OCI-LY7 (cell line): ENCODE results near the gene CDK12. TPM values are rescaled to one million over a fixed set of nuclear protein-coding genes. Genes with fewer than 3 reads are reported as not detected.

Experiments
- BruUV-seq: library from RNA; stranded (reverse); fragments of 400-500 nt; replicated peaks from 2 replicates; lab custom pipeline; 2021; lab: Mats Ljungman, UMichigan
- CTCF ChIA-PET: fragments of 300-600 bp; sonication (Branson Sonifier 250); formaldehyde crosslinking; loops from one replicate; lab custom pipeline; 2022; ENCODE audit warnings: antibody characterized with exemption; ENCODE audit not compliant: unreplicated experiment; lab: Charles Lee
- POLR2A ChIA-PET: fragments of 300-600 bp; sonication (Branson Sonifier 250); formaldehyde crosslinking; loops from one replicate; lab custom pipeline; 2022; ENCODE audit warnings: antibody characterized with exemption; lab: Charles Lee
- DNase-seq: peaks from one replicate; pipeline ENCODE4 v3.0.0-alpha.2; 2015; ENCODE audit warnings: low spot score
- H2AFZ ChIP-seq: fragments of 200-600 bp; sonication (generic), shearing (Covaris generic); 2 replicates; pipeline ENCODE4 v1.6.1; 2014; ENCODE audit warnings: mild to moderate bottlenecking, antibody characterized with exemption, low read length, moderate library complexity
- H3K27ac ChIP-seq: fragments of 200-600 bp; sonication (generic); 2 replicates; pipeline ENCODE4 v1.5.1; 2014; ENCODE audit warnings: mixed run types, low read depth, mild to moderate bottlenecking, moderate library complexity, low read length, inconsistent platforms; ENCODE audit not compliant: poor library complexity, severe bottlenecking
- H3K36me3 ChIP-seq: fragments of 200-600 bp; sonication (generic); 2 replicates; pipeline ENCODE4 v1.6.1; 2014; ENCODE audit warnings: mild to moderate bottlenecking, antibody characterized with exemption, low read length, moderate library complexity, mixed read lengths; ENCODE audit not compliant: insufficient read depth
- H3K4me1 ChIP-seq: fragments of 200-600 bp; sonication (generic); 2 replicates; pipeline ENCODE4 v1.5.1; 2014; ENCODE audit warnings: mild to moderate bottlenecking, low read length; ENCODE audit not compliant: insufficient read depth, poor library complexity, severe bottlenecking
- H3K4me2 ChIP-seq: fragments of 200-600 bp; sonication (generic); 2 replicates; pipeline ENCODE4 v1.6.1; 2014; ENCODE audit warnings: mild to moderate bottlenecking, low read length
- H3K4me3 ChIP-seq: fragments of 200-600 bp; sonication (generic); 2 replicates; pipeline ENCODE4 v1.5.1; 2014; ENCODE audit warnings: mild to moderate bottlenecking, low read depth, low read length; ENCODE audit not compliant: poor library complexity, severe bottlenecking
- H3K79me2 ChIP-seq: fragments of 200-600 bp; sonication (generic); 2 replicates; pipeline ENCODE4 v1.6.1; 2016; ENCODE audit warnings: low read depth, mild to moderate bottlenecking, low read length, moderate library complexity, mixed read lengths; ENCODE audit not compliant: insufficient read depth
- H3K9me2 ChIP-seq: fragments of 200-600 bp; sonication (generic); 2 replicates; pipeline ENCODE4 v1.6.1; 2016; ENCODE audit warnings: mild to moderate bottlenecking, low read length, mixed read lengths; ENCODE audit not compliant: insufficient read depth
- H3K9me3 ChIP-seq: fragments of 200-600 bp; sonication (generic); 2 replicates; pipeline ENCODE4 v1.6.1; 2014; ENCODE audit warnings: mild to moderate bottlenecking, mixed run types, low read length, mixed read lengths
- H4K20me1 ChIP-seq: fragments of 200-600 bp; sonication (generic); 2 replicates; pipeline ENCODE4 v1.6.1; 2014; ENCODE audit warnings: mild to moderate bottlenecking, antibody characterized with exemption, low read length, moderate library complexity, mixed read lengths; ENCODE audit not compliant: insufficient read depth
- EZH2phosphoT487 ChIP-seq: fragments of 200-600 bp; sonication (generic); IDR thresholded peaks from 2 replicates; pipeline ENCODE4 v1.6.1; 2018; ENCODE audit warnings: low read depth, borderline replicate concordance, mild to moderate bottlenecking, mixed run types, antibody characterized with exemption, low read length, moderate library complexity, mixed read lengths
- intact Hi-C: fragments of 100-400 bp; cut with micrococcal nuclease; formaldehyde crosslinking; loops from one replicate; pipeline ENCODE4 v1.10.0; 2022; ENCODE audit not compliant: unreplicated experiment
- total RNA-seq, 2 experiments: library from RNA; depleted of rRNA in 1 of 2; stranded (reverse); fragments of >200 nt in 1 of 2; shearing (Covaris generic) in 1 of 2; gene quantifications; 2 replicates each; pipeline ENCODE4 v1.2.3, GENCODE V29; 2014 to 2022
- TF ChIP-seq, protein P1 (sequence below): fragments of 200-600 bp; sonication (generic); conservative IDR thresholded peaks from 2 replicates; pipeline ENCODE4 v1.5.1; 2014; ENCODE audit warnings: mild to moderate bottlenecking, antibody characterized with exemption, low read length, moderate library complexity, mixed read lengths

CDK12 gene
- total RNA-seq, 2 experiments from 2014 or later, result 72.0 to 89.5 TPM

DNA sequence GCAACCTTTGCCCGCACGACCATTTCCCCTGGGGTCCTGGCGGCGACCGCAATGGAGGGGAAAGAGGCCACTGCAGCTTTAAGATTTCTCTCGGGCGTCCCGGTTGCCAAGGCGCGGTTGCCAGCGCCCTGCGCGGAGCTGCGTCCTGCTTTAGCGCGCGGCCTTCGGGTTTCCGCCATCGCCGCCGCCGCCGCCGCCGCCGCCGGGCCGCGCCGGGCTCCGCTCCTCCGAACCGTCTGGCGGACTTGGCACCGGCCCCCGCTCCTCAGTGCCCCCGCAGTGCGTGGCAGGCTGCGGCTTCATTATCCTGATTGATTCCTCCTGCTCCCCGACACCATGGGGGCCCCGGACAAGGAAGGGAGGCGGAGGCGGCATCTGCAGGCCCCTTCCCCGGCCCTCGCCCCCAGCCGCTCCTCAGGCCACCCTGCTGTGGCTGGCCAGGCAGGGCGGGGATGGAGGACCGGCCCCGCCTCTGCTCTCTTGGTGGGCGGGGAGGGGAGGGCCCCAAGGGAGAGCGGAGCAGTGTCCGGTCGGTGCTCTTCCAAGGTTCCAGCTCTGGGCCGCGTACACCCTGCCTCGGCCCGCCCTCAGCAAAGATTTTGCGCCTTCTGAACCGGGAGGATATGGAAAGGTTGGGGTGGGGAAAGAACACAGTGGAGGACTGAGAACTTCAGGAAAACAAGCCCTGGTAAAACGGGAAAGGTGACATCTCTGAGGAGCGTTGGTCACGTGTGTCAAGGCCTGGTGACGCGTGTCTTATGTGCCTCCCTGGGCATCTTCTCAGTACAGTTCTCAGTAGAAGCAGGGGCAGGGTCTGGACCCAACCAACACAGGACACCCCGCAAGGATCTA is 112.4 kb downstream of the CDK12 start:
- CTCF ChIA-PET, result no interaction called here
- POLR2A ChIA-PET, result interaction anchor here (0.6 kb wide), 2 partner anchors 21 to 45 kb away, joined by 4 to 5 read pairs; no protein-coding TSS in a partner anchor
- Histone ChIP-seq H3K4me2 (peak overlapping the region; percentile 11; the same call in 1 of the 2 replicates), H3K4me3 (no peak overlapping the region), H4K20me1 (no peaks in the 10 kb centered on the region), H3K9me2 (no peaks in the 10 kb centered on the region), H2AFZ (no peak overlapping the region), H3K4me1 (no peaks in the 10 kb centered on the region), H3K27ac (no peak overlapping the region), H3K79me2 (no peaks in the 10 kb centered on the region), H3K9me3 (no peaks in the 10 kb centered on the region), H3K36me3 (peaks cover 22% of the 10 kb centered on the region)
- DNase-seq, result no peak
- intact Hi-C loops, result no loop called here
- TF ChIP-seq, protein P1, sequence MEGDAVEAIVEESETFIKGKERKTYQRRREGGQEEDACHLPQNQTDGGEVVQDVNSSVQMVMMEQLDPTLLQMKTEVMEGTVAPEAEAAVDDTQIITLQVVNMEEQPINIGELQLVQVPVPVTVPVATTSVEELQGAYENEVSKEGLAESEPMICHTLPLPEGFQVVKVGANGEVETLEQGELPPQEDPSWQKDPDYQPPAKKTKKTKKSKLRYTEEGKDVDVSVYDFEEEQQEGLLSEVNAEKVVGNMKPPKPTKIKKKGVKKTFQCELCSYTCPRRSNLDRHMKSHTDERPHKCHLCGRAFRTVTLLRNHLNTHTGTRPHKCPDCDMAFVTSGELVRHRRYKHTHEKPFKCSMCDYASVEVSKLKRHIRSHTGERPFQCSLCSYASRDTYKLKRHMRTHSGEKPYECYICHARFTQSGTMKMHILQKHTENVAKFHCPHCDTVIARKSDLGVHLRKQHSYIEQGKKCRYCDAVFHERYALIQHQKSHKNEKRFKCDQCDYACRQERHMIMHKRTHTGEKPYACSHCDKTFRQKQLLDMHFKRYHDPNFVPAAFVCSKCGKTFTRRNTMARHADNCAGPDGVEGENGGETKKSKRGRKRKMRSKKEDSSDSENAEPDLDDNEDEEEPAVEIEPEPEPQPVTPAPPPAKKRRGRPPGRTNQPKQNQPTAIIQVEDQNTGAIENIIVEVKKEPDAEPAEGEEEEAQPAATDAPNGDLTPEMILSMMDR, result no peak
- TF ChIP-seq EZH2phosphoT487, result no peak
- BruUV-seq, result no TSS peak

DNA sequence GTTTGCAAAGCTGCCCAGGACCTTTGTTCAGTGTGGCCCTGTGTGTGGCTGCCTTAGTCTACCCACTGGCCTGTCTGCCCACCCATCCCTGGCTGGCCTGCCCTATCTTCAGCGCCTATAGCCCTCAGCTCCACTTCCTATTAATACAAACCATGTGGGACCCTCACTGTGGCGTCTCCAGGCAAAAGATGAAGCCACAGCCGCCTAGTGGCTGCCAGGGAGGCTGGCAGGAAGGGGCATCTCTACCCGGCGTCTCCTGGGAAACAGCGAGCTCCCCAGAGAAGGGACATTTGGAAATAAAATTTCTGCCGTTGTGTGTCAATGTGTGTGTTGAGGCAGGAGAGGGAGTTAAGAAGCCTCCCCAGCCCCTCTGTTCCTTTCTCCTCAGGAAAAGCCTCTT is 114.9 kb downstream of the CDK12 start:
- H3K9me3 ChIP-seq, result no peaks in the 10 kb centered on the region
- H3K9me2 ChIP-seq, result no peaks in the 10 kb centered on the region
- ChIA-PET POLR2A (no interaction called here), CTCF (no interaction called here)
- peaks cover 6% of the 10 kb centered on the region; the same call in 1 of the 2 replicates for H3K36me3 ChIP-seq
- intact Hi-C loops, result no loop called here
- TF ChIP-seq, protein P1, result peak; percentile 71
- TF ChIP-seq EZH2phosphoT487, result no peak
- no peak overlapping the region for H3K4me2 ChIP-seq
- H4K20me1 ChIP-seq, result no peaks in the 10 kb centered on the region
- no peaks in the 10 kb centered on the region for H3K79me2 ChIP-seq
- no peak overlapping the region for H3K27ac ChIP-seq
- no TSS peak for BruUV-seq
- no peaks in the 10 kb centered on the region for H3K4me1 ChIP-seq
- no peak overlapping the region for H3K4me3 ChIP-seq
- peak; percentile 27 for DNase-seq
- no peak overlapping the region for H2AFZ ChIP-seq

DNA sequence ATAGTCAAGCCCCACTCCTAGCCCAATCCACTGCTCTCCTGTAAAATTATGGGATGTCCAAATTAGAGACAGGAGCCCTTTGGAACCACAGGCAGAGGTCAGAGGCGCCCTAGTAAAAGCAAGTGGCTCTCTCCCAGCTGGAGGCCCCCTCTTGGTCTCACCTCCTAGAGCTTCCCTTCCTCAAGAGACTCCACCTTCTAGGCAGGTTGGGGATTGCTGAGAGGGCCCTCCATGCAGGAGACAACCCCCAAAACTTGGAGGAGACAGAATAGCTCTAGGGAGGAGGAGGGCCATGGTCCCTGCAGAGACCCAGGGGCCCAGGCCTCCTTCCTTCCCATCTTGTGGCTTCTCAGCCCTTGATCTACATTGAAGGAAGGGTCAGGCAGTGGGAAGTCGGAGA is 117.0 kb downstream of the CDK12 start:
- ChIA-PET CTCF (no interaction called here), POLR2A (interaction anchor here (0.6 kb wide), 2 partner anchors 16 to 78 kb away, joined by 3 to 7 read pairs; no protein-coding TSS in a partner anchor)
- H3K4me1 ChIP-seq, result no peaks in the 10 kb centered on the region
- no peaks in the 10 kb centered on the region for H3K79me2 ChIP-seq
- H3K9me3 ChIP-seq, result no peaks in the 10 kb centered on the region
- H3K4me2 ChIP-seq, result no peak overlapping the region
- DNase-seq, result no peak
- H3K36me3 ChIP-seq, result no peaks in the 10 kb centered on the region
- H3K4me3 ChIP-seq, result no peak overlapping the region
- no peaks in the 10 kb centered on the region for H4K20me1 ChIP-seq
- no peak overlapping the region for H3K27ac ChIP-seq
- H2AFZ ChIP-seq, result no peak overlapping the region
- TF ChIP-seq, protein P1, result no peak
- no peak for TF ChIP-seq EZH2phosphoT487
- intact Hi-C loops, result no loop called here
- no TSS peak for BruUV-seq
- no peaks in the 10 kb centered on the region for H3K9me2 ChIP-seq
